ENCODE results near the gene FAM107B. TPM values are rescaled to one million over a fixed set of nuclear protein-coding genes. Genes with fewer than 3 reads are reported as not detected.
A peak's percentile ranks its signal among the peaks of the same experiment; 100 is the strongest.

FAM107B gene
- total and polyA plus RNA-seq, 2 of the 4 experiments (the other 2 are of a cell fraction) = 26.4 to 27.1 TPM

GRCh38 chr10:14600065-14600464 lies 174.6 kb downstream of the FAM107B start (continued):
- TF ChIP-seq MXI1 (IDR thresholded peaks at IDR 0.05; ENCODE audit: borderline replicate concordance, low read depth, low read length) = no peak
- TF ChIP-seq RAD21 (IDR thresholded peaks at IDR 0.05; ENCODE audit: low read length) = no peak
- no peak for TF ChIP-seq RFX5 (IDR thresholded peaks at IDR 0.05; ENCODE audit: low read depth, low read length)
- TF ChIP-seq MAZ (IDR thresholded peaks at IDR 0.05; ENCODE audit: borderline replicate concordance, low read depth, low read length) = no peak

GRCh38 chr10:14598809-14599764 lies 175.6 kb downstream of the FAM107B start:
- Histone ChIP-seq H4K5ac (ENCODE audit: low read depth, low read length) (no peak overlapping the region), H3K4me2 (ENCODE audit: low read depth, low read length) (no peak overlapping the region), H4K8ac (ENCODE audit: low read depth in 2 of 2, low read length in 2 of 2) (0 out of 4 replicates have a peak overlapping the region, but pooled peaks of 1 of the 2 experiments have one; percentile 7), H3K9ac (ENCODE audit: low read depth, low read length) (no peak overlapping the region), H2AK9ac (replicated peaks; ENCODE audit: low read depth, low read length, poor library complexity) (no peak overlapping the region), H3K14ac (replicated peaks; ENCODE audit: low read depth, low read length) (no peak overlapping the region), H2BK5ac (ENCODE audit: low read depth, low read length, poor library complexity, severe bottlenecking) (no peak overlapping the region), H2BK20ac (ENCODE audit: low read depth, low read length) (no peak overlapping the region), H2AFZ (replicated peaks; ENCODE audit: low read length, poor library complexity) (no peak overlapping the region), H3K36me3 (ENCODE audit: control insufficient read depth, insufficient read depth, low read length) (peaks cover 54% of the 10 kb centered on the region), H3K79me1 (ENCODE audit: low read depth in 1 of 2, low read length in 2 of 2) (peaks cover 19 to 85% of the 10 kb centered on the region in 2 experiments), H3K9me1 (ENCODE audit: insufficient read depth, low read length) (peaks cover 50% of the 10 kb centered on the region), H4K20me1 (ENCODE audit: insufficient read depth, low read length) (peaks cover 89% of the 10 kb centered on the region), H3K4me1 (ENCODE audit: control insufficient read depth, insufficient read depth, low read length) (peaks cover 10% of the 10 kb centered on the region), H3K56ac (ENCODE audit: extremely low read depth, insufficient read depth, low read length) (no peak overlapping the region), H3K18ac (ENCODE audit: low read depth, low read length) (no peak overlapping the region), H4K91ac (ENCODE audit: insufficient read depth, low read depth, low read length) (no peak overlapping the region), H3K27me3 (ENCODE audit: control insufficient read depth, insufficient read depth, low read length) (no peaks in the 10 kb centered on the region), H3K4ac (ENCODE audit: low read depth, low read length) (no peak overlapping the region), H2BK15ac (ENCODE audit: low read depth, low read length) (no peak overlapping the region), H2AK5ac (ENCODE audit: low read depth, low read length) (no peak overlapping the region), H3K4me3 (ENCODE audit: insufficient read depth, low read depth, low read length) (no peak overlapping the region), H3K9me3 (ENCODE audit: control insufficient read depth, insufficient read depth, low read length) (no peaks in the 10 kb centered on the region), H2BK120ac (ENCODE audit: low read depth, low read length) (no peak overlapping the region), H3K23ac (ENCODE audit: low read depth, low read length) (no peak overlapping the region), H3K27ac (ENCODE audit: insufficient read depth, low read length) (no peak overlapping the region)
- dilution Hi-C loops (cut with HindIII; ENCODE audit: low sequenced_read_pairs, unreplicated experiment) = no loop called here
- TF ChIP-seq CHD1 (IDR thresholded peaks at IDR 0.05; ENCODE audit: low read depth, low read length) = no peak
- no peak for TF ChIP-seq SMC3 (IDR thresholded peaks at IDR 0.05; ENCODE audit: low read depth, low read length)
- no peak for TF ChIP-seq RAD21 (IDR thresholded peaks at IDR 0.05; ENCODE audit: low read length)
- TF ChIP-seq MAFK (IDR thresholded peaks at IDR 0.05; ENCODE audit: low read depth, low read length) = no peak
- no peak for TF ChIP-seq RFX5 (IDR thresholded peaks at IDR 0.05; ENCODE audit: low read depth, low read length)
- TF ChIP-seq FOS (IDR thresholded peaks at IDR 0.05; ENCODE audit: low read depth, low read length) = no peak
- no peak for TF ChIP-seq NFE2L2 (IDR thresholded peaks at IDR 0.05; ENCODE audit: low read depth, low read length)
- TF ChIP-seq CEBPB (IDR thresholded peaks at IDR 0.05; ENCODE audit: low read depth, low read length) = no peak
- no peak for TF ChIP-seq BHLHE40 (IDR thresholded peaks at IDR 0.05; ENCODE audit: low read depth, low read length)
- TF ChIP-seq, protein P1, sequence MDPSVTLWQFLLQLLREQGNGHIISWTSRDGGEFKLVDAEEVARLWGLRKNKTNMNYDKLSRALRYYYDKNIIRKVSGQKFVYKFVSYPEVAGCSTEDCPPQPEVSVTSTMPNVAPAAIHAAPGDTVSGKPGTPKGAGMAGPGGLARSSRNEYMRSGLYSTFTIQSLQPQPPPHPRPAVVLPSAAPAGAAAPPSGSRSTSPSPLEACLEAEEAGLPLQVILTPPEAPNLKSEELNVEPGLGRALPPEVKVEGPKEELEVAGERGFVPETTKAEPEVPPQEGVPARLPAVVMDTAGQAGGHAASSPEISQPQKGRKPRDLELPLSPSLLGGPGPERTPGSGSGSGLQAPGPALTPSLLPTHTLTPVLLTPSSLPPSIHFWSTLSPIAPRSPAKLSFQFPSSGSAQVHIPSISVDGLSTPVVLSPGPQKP (IDR thresholded peaks at IDR 0.05; ENCODE audit: borderline replicate concordance, low read depth, low read length) = no peak
- TF ChIP-seq, protein P2, sequence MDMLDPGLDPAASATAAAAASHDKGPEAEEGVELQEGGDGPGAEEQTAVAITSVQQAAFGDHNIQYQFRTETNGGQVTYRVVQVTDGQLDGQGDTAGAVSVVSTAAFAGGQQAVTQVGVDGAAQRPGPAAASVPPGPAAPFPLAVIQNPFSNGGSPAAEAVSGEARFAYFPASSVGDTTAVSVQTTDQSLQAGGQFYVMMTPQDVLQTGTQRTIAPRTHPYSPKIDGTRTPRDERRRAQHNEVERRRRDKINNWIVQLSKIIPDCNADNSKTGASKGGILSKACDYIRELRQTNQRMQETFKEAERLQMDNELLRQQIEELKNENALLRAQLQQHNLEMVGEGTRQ (IDR thresholded peaks at IDR 0.05; ENCODE audit: low read depth, low read length) = no peak
- ChIA-PET CTCF (no interaction called here), POLR2A (ENCODE audit: unreplicated experiment) (no interaction called here)
- no peak for DNase-seq
- intact Hi-C loops (cut with micrococcal nuclease) = no loop called here
- no CpG with 5 or more reads among the region's 11 CpGs for WGBS, 2 experiments (ENCODE audit: extremely low coverage in 2 of 2, insufficient read length in 1 of 2)
- BruUV-seq (replicated peaks) = no TSS peak
- in situ Hi-C loops (cut with MboI; ENCODE audit: low sequenced_read_pairs) = loop anchor here (10.0 kb wide), 1 partner anchor 226 kb away; no protein-coding TSS in a partner anchor
- no peak for ATAC-seq (ENCODE audit: low read depth)

Data from IMR-90 (cell line).